Activated naive CD4-positive, alpha-beta T cell treated with anti-CD3 and anti-CD28 coated beads, Interleukin-2, amount 50 U/mL, for 16 hours (primary cell): ENCODE data around the gene SPOCK2.

Experiments used
- DNase-seq: peaks from one replicate; pipeline ENCODE4 v3.0.0-alpha.2; 2020

Gene SPOCK2

DNA sequence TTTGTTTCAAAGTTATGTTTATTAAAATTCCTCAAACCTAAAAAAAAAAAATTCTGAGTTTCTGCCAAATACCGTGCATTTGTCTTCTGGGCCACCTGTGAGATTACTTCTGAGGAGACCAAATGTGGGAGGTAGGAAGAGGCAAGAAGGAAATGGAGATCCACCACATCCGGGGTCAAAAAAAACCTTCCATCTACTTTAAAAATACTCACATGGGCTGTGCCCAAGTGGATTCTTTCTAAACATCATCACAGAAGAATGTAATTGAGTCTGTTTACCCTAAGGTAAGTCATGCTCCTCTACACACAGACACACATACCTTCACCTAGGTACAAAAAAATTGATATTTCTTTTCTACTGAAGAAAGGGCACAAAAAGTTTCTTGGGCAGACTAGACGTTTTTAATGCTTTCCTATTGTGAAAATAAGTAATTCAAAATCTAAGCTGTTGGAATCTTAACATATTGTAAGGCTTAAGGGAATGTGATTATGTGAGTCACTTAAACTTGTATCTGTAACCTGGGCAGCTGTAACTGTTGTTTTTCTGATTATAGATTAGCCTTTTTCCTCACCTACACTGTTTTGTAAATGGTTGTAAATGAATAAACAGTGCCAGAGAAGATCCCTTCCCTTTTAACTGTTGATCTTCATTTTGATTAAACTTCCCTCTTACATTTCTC, 19.1 kb upstream of the SPOCK2 start:
- no peak for DNase-seq

DNA sequence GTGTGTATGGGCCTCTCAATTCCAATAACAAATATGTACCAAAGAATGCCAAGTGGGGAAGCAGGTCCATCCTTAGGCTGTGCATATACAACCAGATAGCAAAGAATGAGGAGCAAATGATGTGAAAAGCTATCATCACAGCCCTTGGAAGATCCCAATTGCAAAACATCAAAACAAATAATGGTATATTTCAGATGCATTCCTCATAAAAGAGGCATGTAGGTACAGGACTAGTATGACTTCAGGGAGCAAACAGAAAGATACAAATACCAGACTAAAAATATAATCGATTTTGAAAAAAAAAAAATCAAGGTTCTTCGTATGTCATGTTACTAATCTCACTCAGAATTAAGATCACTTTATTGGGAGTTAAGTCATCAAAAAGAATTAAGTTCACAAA, 18.5 kb upstream of the SPOCK2 start:
- no peak for DNase-seq

DNA sequence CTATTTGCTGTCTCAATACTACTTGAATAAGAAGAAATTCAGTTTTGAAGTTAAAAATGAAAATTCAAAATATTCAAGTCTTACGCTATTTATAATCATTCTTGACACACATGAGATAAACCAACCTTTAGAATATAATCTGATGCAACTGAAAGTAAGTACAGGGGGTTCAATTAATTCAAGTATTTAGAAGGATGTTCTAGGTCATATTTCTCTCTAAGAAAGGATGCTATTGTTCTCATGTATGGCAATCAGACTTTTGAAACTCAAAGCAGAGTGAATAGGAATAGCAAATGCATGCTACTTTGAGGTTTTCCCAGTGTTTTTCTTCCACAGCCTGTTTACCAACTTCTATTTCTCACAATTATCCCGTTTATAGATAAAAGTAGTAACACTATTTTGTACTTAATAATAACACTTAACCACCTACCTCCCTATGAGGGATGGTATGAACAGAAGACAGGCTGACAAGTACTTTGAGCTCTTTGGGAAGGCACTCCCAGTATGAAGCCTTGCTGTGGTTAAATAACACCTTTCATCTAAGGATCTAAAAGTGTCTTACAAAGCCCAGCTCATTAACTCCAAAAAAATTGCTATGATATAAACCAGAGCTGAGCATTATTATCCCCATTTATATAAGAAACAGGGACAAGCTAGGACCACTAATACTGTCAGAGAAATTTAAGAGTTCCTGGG, 18.0 kb upstream of the SPOCK2 start:
- DNase-seq, result no peak

DNA sequence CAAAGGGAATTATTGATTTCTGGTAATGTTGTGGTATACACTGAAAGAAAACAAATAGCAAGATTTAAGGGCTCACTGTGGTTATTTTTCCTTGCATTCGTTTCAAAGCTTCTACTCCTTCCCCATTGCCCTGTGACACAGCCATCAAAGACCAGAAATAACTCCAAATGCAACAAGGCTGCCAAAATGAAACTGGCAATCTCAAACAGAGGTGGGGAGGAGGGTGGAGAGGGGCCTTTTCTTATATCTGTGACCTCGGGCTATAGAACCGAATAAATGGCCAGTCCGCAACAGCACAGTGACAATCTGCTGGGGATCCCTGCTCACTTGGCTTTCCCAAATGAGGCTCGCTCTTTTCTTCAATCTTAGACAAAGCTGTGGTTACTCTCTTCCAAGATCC, 17.4 kb upstream of the SPOCK2 start:
- no peak for DNase-seq

DNA sequence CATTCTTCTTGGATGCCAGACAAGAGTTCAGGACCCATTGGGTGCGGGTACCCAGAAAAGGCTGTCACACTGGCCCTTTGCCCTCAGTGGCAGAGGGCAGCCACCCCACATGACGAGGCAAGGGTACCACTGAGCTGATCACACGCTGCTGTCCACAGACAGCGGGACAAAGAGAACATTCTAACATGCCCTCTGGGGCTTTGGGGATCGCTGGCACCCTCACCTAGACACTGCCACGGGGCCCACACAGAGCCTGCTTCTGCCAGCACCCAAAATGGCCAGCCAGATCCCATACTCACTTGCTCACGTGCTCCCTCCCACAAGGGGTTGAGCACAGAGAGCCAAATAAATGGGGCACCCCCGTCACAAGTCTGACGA, 16.7 kb upstream of the SPOCK2 start:
- no peak for DNase-seq

DNA sequence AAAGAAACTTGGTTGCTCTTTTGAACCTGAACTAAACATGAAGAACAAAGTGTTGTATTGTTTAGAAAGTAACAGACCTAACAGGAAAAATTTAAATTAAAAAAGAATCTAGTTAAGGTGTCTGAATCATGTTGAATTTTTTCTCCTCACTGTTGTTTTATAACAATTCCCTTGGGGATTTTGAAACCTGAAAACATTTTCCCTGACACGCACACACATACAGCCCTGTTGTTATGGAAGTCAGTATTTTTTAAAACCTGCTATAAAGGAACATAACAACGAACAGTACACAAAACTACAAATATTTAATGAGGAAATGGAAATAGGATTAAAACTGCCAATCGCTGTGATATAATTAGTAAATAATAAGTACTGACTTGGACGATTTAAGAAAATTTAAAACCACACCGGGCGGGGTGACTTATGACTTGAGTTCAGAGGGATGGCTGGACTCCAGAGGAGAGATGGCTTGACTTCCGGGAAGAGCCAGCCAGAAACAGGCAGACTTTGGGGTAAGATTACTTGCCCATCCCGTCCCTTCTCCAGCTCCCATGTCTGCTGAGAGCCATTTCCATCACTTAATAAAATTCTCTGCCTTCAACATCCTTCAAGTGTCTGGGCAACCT, 16.2 kb upstream of the SPOCK2 start:
- no peak for DNase-seq

DNA sequence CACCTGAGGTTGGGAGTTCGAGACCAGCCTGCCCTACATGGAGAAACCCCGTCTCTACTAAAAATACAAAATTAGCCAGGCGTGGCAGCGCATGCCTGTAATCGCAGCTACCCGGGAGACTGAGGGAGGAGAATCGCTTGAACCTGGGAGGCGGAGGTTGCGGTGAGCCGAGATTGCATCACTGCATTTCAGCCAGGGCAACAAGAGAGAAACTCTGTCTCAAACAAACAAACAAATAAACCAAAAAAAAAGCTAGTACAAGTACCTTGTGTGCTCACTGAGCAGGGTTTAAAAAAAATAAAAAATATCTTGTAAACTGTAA, 11.2 kb upstream of the SPOCK2 start:
- DNase-seq, result no peak

DNA sequence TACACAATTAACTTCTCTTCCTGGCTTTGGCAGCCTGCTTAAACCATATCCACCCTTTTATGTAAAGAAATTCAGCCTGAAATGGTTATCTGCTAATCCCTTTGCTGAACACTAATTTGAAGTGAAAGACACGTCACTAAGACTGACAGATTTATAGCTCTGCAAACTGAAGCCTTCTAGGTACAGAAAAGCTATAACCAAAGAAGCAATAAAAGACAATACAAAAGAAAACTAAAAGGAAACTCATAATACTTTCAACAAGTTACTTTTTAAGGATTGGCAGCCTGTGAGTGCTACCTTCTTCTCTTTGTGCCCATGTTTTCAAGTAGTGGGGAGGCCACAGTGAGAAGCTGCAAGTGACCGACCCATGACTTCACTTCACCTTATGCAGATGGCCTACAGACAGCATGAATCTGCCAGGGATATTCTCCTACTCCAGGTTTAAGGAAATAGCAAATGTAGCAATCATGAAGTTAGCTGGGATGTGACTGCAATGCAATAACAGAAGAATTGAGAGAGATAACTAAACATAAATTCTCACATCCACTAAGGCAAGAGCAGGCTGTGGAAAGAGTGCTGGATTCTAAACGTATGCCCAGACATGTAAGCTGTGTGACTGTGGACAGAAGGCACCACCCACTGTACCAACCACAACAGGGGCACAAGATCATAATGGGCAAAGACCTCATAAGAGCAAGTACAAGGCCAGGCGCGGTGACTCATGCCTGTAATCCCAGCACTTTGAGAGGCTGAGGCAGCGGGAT, 10.7 kb upstream of the SPOCK2 start:
- no peak for DNase-seq

DNA sequence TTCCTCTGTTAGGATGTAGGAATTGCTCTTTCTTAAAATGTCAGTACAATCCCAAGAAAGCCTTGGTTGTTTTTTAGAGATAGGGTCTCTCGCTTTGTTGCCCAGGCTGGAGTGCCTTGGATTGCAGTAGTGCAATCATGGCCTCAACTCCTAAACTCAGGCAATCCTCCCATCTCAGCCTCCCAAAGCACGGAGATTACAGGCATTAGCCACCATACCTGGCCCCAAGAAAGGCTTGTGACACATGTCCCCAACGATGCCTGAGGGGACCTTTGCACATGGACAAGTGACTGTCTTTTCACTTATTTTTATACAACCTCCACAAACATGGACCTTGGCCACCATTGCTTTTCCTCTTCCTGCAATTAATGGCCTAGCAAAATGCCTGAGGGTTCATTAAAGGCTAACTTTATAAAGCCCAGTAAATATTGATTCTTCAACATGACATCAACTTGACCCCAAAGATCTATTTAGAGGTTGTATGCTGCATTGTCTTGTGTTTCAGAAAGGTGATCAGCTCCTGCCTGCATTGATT, 10.0 kb upstream of the SPOCK2 start:
- no peak for DNase-seq

DNA sequence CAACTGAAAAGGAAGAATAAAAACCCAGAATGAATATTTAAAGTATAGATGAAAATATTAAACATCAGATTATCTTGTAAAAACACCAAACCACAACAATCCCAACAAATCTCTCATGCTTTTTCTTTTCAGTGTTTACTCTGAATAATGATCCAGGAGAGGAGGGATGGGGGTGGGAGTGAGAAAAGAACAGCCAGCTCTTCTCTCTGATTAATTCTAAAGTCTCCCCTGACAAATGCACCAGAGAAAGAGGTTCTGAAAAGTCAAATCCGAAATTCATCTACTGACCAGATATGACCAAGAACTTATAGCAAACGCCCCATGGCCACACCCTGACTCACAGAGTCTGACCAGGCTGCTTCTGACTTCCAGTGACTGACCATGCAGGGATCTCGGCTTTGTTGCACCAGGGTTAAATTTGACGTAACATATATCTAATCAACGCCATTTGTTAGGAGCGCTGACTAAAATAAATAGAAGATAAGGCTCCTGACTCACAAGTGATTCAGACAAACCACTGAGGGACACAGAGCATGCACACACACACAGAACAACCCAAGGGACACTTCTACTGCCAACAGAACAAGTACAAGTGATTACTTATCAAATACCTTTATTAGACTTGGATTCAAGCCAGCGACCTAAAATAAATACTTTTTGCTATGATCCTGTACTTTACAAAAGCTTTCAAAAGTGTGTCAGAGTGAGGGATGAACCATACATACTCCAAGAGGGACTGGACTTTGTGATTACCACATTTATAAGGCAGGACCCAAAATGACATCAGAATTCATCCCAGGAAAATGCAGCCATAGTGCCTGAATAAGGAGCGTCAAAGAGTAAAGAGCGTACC, 9.3 kb upstream of the SPOCK2 start:
- DNase-seq, result no peak

DNA sequence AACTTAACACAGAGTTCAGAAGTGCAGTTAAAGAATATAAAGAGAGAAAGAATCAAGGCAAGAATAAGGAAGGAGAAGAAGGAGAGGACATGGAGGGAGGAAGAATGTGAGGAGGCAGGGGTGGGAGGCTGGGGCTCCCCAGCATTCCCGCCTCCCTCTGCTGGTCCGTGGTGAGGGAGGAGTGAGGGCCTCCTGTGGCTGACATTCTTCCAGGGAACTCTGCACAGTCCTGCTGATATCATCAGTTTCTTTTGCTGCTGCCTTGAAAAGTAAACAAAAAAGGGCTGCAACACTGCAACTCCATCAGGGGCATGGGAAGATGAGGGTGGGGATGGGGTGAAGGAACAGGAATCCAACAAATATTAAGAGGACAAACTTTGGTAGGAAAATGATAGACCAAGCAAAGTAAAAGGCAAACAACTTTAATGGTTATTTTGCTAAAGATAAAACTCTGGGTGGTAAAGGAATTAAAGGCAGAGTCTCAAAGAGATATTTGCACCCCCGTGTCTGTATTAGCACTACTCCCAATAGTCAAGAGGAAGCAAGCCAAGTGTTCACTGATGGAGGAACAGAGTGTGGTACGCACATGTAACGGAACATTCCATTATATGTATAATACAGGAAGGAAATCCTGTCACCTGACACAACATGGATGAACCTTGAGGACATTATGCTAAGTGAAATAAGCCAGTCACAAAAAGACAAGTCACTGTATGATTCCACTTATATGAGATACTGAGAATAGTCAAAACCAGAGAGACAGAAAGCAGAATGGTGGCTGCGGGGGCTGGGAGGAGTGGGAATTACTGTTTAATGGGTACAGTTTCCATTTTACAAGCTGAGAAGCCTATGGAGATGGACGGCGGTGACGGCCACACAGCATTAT, 8.0 kb upstream of the SPOCK2 start:
- DNase-seq, result no peak

DNA sequence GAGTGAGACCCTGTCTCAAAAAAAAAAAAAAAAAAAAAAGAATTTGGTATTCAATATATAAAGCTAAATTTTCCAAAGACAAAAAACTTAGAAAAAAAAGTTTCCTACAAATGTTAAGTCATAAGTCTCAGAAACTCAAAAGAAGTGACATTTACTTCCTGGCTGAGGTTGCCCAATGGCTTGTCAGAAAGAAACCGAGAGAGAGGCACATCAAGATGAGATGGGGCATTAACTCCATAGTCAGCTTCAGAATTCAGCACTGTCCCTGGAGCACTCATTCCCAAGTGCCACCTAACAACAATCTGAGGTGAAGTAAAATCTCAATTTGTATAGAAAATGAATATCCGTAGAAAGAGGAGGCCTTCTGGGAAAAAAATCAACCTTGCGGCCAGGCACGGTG, 6.8 kb upstream of the SPOCK2 start:
- no peak for DNase-seq

DNA sequence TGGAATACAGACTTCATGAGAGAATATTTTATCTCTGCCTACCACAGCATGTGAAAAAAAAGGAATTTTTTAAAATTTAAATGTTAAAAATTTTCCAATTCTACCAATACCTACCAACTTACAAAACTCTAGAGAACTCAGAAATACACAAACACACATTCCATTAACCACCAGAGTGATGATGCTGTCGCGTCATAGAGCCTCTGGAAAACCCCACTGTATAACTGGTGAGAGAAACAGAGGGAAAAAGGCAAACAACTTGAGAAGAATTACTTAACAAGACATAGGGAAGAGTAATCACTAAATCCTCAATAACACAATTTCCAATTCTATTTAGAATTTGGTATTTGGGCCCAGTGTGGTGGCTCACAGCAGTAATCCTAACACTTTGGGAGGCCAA, 6.2 kb upstream of the SPOCK2 start:
- DNase-seq, result no peak

DNA sequence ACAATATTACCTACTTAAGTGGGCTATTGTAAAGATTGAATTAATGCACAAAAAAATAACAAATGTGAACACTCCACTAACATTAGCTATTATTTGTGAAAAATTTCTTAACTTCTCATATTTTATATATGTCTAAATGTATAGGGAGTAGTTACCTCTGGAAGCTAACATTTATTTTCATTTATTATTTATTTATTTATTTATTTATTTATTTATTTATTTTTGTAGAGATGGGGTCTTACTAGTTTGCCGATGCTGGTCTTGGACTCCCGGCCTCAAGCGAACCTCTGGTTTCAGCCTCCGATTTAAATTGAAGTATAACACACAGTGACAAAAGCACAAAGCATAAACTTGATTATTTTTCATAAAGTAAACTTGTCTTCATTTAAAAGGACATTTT, 5.1 kb upstream of the SPOCK2 start:
- no peak for DNase-seq

DNA sequence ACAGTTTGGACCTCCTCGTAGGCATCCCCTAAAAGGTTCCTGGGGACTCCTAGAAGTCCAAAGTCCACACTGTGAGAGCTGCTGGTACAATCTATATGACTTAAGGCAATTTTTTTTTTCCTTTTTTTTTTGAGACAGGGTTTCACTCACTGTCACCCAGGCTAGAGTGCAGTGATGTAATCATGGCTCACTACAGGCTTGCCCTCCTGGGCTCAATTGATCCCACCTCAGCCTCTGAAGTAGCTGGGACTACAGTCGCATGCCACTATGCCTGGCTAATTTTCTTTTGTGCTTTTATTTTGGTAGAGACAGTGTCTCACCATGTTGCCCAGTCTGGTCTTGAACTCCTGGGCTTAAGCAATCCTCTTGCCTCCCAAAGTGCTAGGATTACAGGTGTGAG, 4.6 kb upstream of the SPOCK2 start:
- no peak for DNase-seq

DNA sequence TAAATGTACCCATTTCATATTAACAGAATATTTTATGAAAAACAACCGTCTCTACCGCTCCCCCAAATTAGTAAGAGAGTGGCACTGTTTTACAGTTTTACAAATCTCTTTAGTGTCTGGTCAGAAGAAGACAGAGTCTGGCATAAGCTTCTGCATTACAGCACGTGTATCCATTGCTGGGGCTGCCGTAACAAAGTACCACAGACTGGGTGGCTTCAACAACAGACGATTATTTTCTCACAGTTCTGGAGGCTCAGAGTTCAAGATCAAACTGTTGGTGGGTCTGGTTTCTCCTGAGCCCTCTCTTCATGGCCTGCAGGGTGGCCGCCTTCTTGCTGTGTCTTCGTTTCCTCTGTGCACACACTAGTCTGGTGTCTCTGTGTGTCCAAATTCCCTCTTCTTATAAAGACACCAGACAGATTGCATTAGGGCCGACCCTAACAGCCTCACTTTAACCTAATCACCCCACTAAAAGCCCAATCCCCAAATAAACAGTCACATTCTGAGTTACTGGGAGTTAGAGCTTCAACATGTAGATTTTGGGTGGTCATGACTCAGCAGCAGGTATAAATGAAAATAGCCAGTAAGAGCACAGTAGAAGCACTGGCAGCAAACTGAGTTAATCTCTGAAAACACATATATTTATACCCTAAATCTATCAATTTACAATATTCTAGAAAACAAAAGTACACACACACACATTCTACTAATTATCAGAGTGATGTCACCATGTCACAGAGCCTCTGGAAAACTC, 4.0 kb upstream of the SPOCK2 start:
- DNase-seq, result no peak

DNA sequence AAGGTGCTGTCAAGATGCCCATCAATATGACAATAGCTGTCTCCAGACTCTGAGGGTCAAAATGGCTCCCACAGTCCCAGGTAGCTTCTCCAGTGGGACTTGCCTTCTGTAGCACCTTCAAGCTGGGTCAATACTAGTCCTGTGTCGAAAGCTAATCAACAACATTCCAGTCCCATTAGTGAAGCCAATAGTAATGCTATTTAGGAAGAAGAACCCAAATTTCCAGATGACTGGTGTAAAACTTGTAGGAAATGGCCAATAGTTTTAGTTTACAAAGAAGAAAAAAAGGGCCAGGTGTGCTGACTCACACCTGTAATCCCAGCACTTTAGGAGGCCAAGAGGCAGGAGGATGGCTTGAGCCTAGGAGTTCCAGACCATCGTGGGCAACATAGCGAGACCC, 2.0 kb upstream of the SPOCK2 start:
- DNase-seq, result no peak

DNA sequence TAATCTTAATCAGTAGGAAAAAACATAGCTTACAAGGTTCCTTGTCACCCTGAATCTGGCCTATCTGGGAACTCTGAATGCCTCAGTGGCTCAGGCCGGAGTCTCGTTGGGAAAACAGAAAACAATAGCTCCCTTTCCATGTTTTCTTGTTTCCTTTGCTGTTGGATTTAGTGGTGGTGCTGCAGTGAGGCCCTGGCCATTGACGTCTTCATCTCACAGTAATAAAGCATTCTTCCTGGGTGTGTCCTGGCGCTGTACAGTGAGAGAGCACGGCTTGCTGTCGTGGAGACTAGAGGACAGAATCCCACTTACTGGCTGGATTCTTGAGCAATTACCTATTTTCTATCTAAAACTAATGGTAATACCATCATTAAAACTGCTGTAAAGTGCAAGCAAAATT, 1.3 kb upstream of the SPOCK2 start:
- no peak for DNase-seq

DNA sequence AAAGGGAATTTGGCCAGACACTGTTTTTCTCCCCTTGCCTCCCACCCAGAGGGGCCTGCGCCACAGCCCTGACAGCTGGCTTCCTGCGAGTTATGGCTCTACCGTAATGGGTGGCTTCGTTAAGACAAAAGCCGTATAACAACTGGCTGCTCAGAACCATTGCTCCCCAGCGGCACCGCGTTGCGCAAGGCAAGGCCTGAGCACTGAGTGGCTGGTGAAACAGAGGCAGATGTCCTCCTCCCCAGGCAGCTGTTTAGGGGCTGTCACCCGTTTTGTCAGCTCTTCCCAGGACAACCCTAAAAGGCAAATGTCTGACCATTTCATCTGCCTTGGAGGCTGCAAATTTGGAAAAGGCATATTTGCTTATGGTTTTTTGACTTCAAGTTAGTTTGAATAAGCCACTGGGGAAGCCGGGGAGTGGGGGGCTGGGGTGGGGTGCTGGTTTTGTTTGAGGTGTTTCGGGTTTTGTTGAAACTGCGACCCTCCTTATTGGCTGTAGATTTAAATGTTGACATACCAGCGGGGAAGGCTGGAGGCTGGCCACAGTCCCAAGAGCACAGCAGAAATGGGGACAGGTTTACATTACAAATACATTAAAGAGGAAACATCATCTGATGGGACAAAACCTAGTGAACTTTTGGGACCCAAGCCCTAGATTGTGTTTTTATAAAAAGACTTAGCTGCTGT, 681 bp upstream of the SPOCK2 start:
- peak; percentile 56 for DNase-seq

DNA sequence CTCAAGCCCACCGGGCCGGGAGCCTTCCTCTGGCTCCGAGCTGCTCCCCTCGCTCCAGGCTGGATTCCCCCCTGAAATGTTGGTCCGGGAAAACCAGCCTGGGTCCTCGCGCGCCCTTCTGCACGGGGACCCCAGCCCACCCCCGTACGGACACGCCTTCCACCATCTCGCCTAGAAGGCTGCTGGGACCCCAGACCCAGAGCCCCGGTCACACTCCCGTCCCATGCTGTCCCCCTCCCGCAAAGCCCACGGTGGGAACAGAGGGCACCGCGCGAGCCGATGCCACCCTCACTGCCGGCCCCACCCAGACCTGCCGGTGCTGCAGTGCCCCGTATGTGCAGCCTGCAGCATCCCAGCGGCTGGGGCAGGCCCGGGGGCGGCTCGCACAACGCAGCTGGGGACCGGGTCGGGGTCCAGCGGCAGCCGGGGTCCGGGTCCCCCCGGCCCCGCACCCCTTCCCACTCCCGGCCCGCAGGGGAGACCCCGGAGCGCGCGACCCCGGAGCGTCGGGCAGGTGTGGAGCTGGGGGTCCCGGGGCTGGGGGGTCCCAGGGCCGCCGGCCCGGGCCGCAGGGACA, 871 bp downstream of the SPOCK2 start:
- peak; percentile 56 for DNase-seq
